ENCODE results near the gene ADRM1. TPM values are rescaled to one million over a fixed set of nuclear protein-coding genes. Genes with fewer than 3 reads are reported as not detected.

The ADRM1 gene
- total RNA-seq, 1 experiment from 2014 or later = 204 TPM

GRCh38 chr20:62354811-62355341 lies 52.1 kb downstream of the ADRM1 start:
- no peak for DNase-seq (ENCODE audit: low read depth)

- no peak for DNase-seq (ENCODE audit: low read depth)
Measured at GRCh38 chr20:62355516-62355877, 52.7 kb downstream of the ADRM1 start.

GRCh38 chr20:62355878-62356588 lies 53.2 kb downstream of the ADRM1 start:
- DNase-seq (ENCODE audit: low read depth) = peak; percentile 23

GRCh38 chr20:62356589-62357186 lies 53.9 kb downstream of the ADRM1 start:
- DNase-seq (ENCODE audit: low read depth) = no peak

- DNase-seq (ENCODE audit: low read depth) = peak; percentile 68
Measured at GRCh38 chr20:62357187-62357667, 54.4 kb downstream of the ADRM1 start.

GRCh38 chr20:62357681-62358080 lies 54.9 kb downstream of the ADRM1 start:
- DNase-seq (ENCODE audit: low read depth) = no peak

Other genes with a start within 250 kb of the ADRM1 start
- 4.4 and 16.1 TPM in 2 replicates for gene TAF4, start 237.1 kb upstream of the ADRM1 start, total RNA-seq (2014; rRNA removed)
- gene LSM14B, start 180.5 kb upstream of the ADRM1 start, total RNA-seq (2014; rRNA removed) = 55.9 and 61.1 TPM in 2 replicates
- 503 and 618 TPM in 2 replicates for gene PSMA7, start 159.6 kb upstream of the ADRM1 start, total RNA-seq (2014; rRNA removed)
- gene SS18L1, start 159.2 kb upstream of the ADRM1 start, total RNA-seq (2014; rRNA removed) = 14.3 and 18.0 TPM in 2 replicates
- gene MTG2, start 120.0 kb upstream of the ADRM1 start, total RNA-seq (2014; rRNA removed) = 20.2 and 27.7 TPM in 2 replicates
- not detected in 2 replicates for gene HRH3, start 82.7 kb upstream of the ADRM1 start, total RNA-seq (2014; rRNA removed)
- gene OSBPL2, start 64.5 kb upstream of the ADRM1 start, total RNA-seq (2014; rRNA removed) = 11.3 and 12.7 TPM in 2 replicates
- 7.2 and 29.2 TPM in 2 replicates for gene LAMA5, start 64.3 kb downstream of the ADRM1 start, total RNA-seq (2014; rRNA removed)
- gene RPS21, start 84.1 kb downstream of the ADRM1 start, total RNA-seq (2014; rRNA removed) = 1,447 and 2,174 TPM in 2 replicates
- 7.0 and 7.2 TPM in 2 replicates for gene CABLES2, start 104.3 kb downstream of the ADRM1 start, total RNA-seq (2014; rRNA removed)
- not detected in 2 replicates for gene RBBP8NL, start 124.5 kb downstream of the ADRM1 start, total RNA-seq (2014; rRNA removed)
- not detected in 2 replicates for gene GATA5, start 173.0 kb downstream of the ADRM1 start, total RNA-seq (2014; rRNA removed)